H1 (cell line): Measurements from ENCODE around the gene HADH.

Experiments
- CHD1 ChIP-seq: IDR thresholded peaks from 2 replicates; pipeline ENCODE4 v1.6.1; 2012; ENCODE audit warnings: low read depth, low read length, improper control_type of control experiment
- CTCF ChIP-seq, 3 experiments: IDR thresholded peaks; 1 replicate in 2 of 3; 2 replicates in 1 of 3; pipeline versions ENCODE4 v1.5.1 to v1.6.1; 2011; ENCODE audit warnings: low read length in 3 of 3, mild to moderate bottlenecking in 3 of 3, inconsistent platforms in 2 of 3, low read depth in 1 of 3, moderate library complexity in 1 of 3; ENCODE audit not compliant: insufficient read depth in 1 of 3; ENCODE audit errors: control extremely low read depth in 1 of 3
- POLR2AphosphoS5 ChIP-seq: IDR thresholded peaks from 2 replicates; pipeline ENCODE4 v1.6.1; 2011; ENCODE audit warnings: low read depth, low read length
- TAF1 ChIP-seq: IDR thresholded peaks from 2 replicates; pipeline ENCODE4 v1.6.1; 2011; ENCODE audit warnings: mild to moderate bottlenecking, low read depth, low read length
- YY1 ChIP-seq: IDR thresholded peaks from 2 replicates; pipeline ENCODE4 v1.6.1; 2011; ENCODE audit warnings: low read depth, mild to moderate bottlenecking, low read length

- TF ChIP-seq CTCF (IDR thresholded peaks at IDR 0.05; ENCODE audit: control extremely low read depth in 1 of 3, insufficient read depth in 1 of 3, low read depth in 1 of 3, low read length in 3 of 3), result no peak
- TF ChIP-seq TAF1, result no peak
- TF ChIP-seq YY1, result no peak
- TF ChIP-seq CHD1, result no peak
- TF ChIP-seq POLR2AphosphoS5, result no peak
Measured at GRCh38 chr4:108033348-108033747, 43.7 kb downstream of the HADH start.
